T-helper 9 cell (primary cell): ENCODE results near the gene PDE2A.

Experiments used
- DNase-seq: peaks from one replicate; pipeline ENCODE4 v3.0.0-alpha.2; 2020

The PDE2A gene

DNA sequence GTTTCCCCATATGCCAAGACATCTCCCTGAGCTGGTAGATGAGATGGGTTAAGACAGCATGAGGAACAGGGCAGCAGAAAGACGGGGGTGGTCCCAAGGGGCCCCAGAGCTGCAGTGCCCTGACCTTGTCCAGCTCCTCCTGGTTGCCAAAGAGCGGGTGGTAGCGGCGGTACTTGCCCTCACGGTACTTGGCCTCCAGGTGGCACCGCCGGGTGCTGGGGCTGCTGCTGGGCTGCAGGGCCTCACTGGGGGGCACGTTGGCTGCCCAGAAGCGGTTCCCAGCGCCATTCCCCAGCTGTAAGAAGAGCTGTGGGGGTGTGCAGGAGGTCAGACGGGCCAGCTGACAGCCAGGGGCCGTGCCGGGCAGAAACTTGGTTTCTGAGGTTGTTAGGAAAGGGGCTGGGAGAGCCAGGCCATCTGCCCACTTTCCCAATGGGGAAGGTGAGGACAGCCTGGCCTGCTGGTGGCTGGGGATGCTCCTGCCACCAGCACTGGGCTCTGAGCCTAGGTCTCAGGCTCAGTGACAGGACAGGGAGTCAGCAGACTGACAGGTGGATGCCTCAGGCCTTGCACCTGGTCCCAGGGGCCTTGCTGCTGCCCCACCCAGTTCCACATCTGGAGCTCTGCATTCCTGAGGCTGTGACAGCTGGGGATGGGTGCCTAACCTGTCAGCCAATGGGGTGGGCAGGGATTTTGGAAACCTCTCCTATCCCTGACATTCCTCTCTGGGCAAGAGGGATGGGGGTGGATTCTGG is 30.0 kb upstream of the PDE2A start:
- DNase-seq, result no peak

- DNase-seq, result no peak
Measured at GRCh38 chr11:72703267-72704008, 29.2 kb upstream of the PDE2A start.

DNA sequence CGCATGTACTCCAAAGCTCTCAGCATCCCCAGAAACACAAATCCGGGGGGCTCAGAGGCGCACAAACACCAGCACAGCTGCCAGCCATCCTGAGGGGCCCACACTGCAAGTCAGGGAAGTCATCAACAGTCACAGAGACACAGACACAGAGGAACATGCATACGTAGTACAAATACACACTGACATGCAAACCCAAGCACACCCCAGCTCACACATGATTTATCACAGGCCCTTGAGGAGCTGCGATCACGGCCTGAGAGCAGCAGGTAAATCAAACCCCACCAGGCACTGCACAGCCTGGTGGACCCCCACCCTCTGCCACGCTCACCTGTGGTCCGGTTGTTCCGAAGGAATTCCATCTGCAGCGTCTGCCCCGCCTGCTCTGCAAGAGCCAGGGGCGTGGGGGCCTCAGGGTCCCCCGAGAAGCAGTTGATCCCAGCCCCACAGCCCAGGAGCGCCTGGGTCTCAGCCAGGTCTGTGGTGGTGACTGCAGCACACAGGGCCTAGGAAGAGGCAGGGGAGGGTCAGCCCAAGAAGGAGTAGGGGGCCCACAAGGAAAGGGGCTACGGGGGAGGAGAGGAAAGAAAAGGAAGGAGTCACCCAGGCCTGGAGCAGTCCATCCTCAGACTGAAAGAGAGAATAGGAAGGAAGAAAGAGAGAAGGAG is 28.5 kb upstream of the PDE2A start:
- no peak for DNase-seq

GRCh38 chr11:72702096-72702495 is 27.9 kb upstream of the PDE2A start:
- DNase-seq, result no peak

- DNase-seq, result no peak
Measured at GRCh38 chr11:72701466-72701865, 27.2 kb upstream of the PDE2A start.

DNA sequence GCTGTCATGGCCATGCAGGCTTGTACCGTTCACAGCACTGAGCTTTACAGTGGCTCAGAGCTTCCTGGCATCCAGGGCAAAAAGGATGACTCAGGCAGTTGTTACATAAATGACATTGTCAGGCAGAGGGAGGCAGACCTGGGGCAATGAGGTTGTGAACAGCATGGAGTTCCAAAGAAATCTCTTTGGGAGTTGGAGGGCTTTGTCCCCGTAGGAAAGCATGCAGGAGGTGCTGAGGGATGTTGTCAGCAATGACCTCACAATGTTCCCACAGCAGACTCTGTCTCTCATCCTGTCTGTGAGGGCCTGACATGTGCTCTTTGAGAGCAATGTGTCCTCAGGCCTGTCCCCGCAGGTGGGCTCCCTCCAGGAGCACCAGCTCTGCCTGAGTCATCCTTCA is 25.9 kb upstream of the PDE2A start:
- no peak for DNase-seq

DNA sequence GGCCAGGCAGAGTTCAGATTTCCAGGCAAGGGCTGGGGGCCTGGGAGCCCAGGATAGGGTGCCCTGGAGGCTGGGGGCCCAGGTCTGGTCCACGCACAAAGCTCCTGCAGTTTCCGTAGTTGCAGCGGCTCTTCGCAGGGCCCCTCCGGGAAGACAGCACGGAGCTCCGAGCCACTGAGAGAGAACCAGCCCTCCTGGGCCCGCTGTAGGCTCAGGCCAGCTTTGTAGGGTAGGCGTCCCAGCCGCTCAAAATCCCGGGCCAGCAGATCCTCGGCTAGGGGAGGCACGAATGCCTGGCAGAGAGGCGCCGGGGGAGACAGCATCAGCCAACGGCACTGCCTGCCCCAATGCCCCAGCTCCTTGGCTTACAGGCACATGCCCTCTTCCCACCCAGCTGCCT is 23.6 kb upstream of the PDE2A start:
- no peak for DNase-seq

DNA sequence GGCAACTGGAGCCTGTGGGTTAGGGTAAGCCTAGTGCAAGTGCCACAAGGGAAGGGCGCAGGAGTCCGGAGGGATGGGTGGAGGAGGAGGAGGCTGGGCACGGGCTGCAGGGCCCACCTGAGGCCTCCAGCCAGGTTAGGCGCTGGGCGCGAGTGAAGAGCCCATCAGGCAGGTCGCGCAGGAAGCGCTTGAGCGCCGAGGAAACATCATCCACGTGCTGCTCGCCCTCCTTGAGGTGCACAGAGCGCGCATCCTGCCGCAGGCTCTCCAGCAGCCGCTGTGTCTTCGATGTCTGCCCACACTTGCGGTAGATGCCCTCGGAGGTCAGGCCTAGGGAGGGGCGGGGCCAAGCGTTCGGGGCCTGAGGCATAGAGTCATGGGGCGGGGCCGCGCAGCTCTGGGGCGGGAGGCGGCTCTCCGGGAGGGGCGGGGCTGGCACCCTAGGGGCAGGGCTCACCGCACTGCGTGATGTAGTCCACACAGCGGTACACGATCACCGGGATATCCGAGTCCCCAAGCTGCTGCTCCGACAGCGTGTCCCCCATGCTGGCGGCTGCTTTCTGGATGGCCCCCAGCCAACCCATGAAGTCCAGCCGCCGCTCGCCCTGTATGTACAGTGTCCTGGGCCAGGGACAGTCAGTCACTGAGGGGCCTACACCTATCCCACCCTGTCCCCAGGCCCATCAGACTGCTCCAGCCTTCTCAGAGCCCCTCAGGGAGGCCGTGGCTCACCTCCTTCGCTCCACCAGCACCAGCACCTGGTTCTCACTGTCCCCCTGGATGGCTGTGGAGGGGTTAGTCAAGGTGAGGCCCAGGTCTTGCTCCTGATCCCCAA is 22.9 kb upstream of the PDE2A start:
- DNase-seq, result no peak

DNA sequence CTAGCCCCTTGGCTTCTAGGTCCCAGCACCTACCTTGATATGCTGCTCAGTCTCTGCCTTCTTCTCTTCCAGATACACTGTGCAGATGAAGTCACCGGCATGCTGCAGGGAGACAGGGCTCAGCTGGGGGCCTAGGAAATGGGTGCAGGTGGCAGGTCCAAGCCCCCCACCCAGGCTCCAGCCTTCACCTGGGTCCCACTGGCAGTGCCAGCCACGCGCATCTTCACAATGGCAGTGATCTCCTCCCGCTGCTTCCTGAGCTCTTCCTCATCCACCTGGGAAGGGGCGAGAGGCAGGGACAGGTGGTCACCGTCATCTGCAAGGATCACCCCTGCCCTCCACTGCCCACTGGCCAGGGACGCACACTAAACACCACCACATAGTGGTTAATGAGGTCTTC is 21.1 kb upstream of the PDE2A start:
- DNase-seq, result no peak

DNA sequence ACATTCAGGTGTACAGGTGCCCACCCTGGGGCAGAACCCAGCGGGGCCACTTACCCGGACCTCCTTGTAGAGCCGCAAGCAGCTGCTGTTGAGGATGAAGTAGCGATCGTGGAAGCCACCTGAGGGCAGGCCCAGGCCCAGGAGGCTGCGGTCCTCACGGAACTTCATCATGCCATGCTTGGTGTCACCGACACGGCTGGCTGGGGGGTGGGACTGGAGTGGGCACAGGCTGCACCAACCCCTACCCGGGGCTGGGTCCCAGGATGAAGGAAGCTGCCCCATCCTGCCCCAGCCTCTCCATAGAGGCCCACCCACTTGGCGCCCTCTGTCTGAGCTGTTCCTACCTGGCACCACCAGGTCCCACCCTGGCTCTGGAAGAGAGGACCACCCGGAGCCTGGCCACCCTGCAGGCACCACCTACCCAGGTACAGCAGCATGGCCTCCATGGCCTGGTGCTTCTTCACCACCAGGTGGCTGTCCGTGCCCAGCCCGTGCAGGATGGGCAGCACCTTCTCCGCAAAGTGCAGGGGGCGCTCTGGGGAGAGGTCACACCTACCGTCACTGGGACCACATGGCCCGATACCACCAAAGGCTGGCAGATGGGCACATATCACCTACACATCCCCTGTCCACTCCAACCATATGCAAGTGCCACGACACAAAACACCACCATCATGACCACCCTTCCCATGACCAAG is 19.2 kb upstream of the PDE2A start:
- no peak for DNase-seq

DNA sequence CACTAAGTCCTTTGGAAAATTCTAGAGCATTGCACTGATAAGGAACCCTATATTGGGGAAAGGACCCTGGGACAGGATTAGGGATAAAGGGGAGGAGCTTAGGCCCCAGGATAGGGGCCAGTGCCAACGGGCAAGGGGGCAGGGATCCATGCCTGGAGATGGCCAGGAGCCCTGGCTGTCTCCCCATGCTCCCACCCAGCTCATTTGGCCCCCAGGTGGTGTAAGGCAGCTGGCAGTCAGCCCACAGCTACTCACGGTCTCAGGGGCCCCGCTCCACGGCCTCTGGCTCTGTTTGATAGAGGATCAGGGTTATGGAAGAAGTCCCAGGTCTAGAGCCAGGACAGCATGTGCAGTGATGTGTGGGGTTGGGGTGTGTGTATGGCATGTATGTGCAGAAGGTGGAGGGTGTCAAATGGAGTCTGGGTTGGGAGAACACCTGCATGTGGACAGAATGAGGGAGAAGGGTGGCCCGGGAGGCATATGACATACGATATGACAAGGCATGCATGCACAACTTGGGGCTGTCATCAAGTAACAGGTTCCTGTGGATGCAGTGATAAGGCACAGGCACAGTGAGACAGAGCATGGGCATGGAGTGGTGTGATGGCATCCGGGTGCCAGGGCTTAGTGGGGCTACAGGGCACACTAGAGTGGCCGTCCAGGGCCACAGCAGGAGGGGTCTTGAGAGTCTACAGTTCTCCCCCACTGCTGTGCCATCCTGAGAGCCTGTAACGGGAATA is 18.4 kb upstream of the PDE2A start:
- DNase-seq, result no peak

GRCh38 chr11:72690166-72690565 is 15.9 kb upstream of the PDE2A start:
- DNase-seq, result no peak

DNA sequence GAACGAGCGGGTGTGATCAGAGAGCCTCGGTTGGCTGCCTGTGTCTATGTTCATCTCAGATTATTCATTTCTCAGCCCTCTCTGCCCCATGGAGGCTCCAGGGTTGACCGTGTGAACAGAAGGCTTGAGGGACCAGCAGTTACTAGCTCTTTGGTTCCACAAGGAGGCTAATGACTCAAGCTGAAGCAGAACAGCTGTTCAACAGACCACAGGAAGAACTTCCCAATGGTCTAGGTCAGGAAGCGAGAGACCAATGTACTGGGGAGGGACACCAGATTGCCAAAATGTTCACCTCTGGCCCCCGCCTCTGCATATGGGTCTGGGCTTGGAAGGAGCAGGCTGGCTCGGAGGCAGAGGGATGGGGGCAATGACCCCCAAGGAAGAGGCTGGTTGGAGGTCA is 14.7 kb upstream of the PDE2A start:
- DNase-seq, result no peak

- DNase-seq, result no peak
Measured at GRCh38 chr11:72688486-72688885, 14.3 kb upstream of the PDE2A start.

DNA sequence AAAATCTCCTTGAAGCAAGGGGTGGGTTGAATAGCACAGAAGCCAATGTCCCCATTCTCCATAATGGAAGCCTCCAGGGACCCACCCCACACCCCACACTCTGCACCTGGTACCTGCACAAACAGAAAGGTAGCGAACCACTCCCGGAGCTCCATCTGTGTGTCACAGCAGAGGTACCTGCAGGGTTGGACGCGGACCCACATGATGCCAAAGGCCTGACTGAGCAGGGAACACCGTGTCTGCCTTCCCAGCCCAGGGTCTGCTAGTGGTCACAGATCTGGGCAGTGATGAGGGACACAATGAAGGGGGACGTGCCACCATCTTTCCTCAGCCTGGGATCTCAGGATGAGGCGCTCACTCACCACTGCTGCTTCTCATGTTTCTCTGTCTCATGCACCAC is 13.1 kb upstream of the PDE2A start:
- no peak for DNase-seq

DNA sequence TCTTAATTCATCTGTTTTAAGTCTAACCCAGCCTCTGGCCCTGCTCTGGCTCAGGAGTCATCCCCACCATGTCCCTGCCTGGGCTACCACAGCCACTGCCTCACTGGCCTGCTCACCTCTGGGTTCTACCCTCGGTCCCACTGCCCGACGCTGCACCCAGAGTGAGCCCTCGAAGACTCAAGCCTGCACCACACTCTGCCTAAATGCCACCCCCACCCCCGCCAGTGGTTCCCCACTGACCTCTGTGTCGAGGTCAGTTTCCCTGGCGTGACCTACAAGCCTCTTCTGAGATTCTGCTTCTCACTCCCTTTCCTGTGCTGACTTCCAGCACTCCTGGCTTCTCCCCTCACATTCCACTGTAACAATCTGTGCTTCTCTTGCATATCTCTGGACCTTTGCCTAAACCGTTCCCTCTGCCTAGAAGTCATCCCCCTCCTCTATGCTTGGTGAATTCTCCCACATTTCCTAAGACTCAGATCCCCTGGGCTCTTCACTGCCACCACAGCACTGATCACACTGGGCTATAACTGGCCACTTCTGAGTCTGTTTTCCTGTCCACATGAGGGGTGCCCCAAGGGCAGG is 12.5 kb upstream of the PDE2A start:
- DNase-seq, result no peak

DNA sequence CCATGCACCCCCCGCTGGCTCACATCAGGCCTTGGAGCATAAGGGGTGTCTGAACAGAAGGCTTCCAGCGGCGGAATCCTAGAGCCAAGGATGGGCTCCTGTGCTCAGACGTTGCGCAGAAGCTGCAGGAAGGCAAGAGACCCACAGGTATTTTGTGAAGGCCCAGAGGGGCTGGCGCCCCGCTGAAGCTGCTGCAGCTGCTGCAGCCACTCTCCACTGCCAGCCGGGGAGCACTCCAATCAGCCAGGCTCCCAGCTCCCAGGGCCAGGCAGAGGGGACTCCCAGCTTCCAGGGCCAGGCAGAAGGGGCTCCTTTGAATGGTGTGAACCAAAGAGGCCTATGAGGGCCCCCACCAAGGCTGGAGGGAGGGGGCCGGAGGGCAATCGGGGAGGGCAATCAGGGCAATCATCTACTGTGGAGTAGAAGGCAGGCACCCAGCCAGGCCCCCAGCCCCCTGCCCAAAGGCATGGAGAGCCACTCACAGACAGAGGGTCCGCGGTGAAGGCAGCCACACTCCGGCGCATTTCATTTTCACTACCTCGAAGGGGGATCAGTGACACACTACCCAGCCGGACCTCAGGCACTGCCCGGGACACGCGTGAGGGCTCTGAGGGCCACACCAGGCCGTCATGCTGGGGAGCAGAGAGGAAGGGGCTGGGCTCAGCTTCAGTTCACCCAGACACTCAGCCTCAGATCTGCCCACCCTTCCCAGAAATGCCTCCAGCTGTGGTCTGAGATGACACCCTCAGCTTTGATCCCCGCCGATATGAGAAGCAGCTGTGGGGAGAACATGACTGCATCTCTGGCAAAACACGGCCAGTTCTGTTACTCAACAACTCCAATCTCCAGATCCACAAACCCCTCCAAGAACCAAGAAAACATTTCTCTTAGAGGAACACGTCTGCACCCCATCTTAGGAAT is 11.6 kb upstream of the PDE2A start:
- no peak for DNase-seq

GRCh38 chr11:72684236-72684912 is 10.2 kb upstream of the PDE2A start:
- DNase-seq, result no peak

DNA sequence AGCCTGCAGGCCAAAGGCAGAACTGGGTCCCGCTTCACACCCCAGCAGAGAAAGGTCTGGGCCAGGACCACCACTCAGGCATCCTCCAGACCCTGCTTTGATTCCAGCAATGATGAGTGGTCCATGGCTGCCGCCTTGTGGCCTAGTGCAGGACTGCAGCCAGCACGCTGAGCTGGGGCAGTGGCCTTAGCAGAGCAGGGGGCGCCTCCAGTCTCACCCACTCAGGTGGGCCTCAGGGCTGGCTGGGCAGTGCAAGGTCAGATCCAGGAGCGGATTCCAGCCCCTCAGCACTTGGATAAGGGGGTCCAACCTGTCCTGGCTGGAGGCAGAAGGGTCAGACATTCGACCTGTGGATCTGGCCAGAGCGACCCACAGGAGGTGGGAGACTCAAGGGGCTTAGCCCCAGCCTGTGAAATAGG is 9.6 kb upstream of the PDE2A start:
- DNase-seq, result peak; percentile 54

- no peak for DNase-seq
Measured at GRCh38 chr11:72682858-72683243, 8.6 kb upstream of the PDE2A start.
